HG02973 (cell line): Measurements from ENCODE around the gene EFCAB14.
"Not testable (repeated sequence)": the region's sequence is repeated elsewhere in the genome, so short reads cannot be mapped to it uniquely, and the experiment has no call there.

ENCODE experiments used
- ATAC-seq: cut with Tn5 transposase; IDR thresholded peaks from one replicate; pipeline ENCODE4 v1.9.1; 2021; ENCODE audit warnings: moderate library complexity; ENCODE audit not compliant: unreplicated experiment

The EFCAB14 gene

DNA sequence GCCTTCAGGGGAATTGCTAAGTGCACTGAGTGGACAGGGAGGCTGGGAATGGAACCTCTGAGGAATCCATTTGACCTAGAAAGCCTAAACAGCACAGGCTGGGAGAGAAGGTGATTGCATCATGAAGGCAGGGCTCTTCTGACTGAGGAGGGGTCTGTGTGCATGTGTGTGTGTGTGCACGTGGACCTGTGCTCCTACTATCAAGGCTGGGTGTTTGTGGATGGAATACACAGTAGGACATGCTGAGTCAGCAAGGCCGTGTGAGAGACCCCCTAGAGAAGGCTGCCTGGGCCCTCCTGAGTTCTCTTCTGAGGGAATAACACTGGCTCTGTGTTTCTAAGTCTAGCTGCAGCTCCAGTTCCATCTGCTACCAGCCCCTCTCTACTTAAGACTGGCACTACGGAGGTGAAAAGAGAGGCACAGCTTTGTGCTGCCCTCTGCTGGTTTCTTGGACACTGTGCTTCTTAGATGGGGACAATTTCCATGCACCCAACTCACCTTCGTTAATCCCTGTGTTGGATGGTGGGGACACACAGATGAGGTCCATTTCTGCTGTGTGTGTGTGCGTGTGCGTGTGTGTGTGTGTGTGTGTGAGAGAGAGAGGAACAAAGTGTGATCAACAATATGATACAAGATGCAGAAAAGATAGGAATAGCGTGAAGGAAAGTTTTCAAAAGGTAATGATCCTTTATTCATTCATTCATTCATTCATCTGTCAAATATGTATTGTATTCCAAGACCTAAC, 6.2 kb upstream of the EFCAB14 start:
- peak; percentile 67 for ATAC-seq

DNA sequence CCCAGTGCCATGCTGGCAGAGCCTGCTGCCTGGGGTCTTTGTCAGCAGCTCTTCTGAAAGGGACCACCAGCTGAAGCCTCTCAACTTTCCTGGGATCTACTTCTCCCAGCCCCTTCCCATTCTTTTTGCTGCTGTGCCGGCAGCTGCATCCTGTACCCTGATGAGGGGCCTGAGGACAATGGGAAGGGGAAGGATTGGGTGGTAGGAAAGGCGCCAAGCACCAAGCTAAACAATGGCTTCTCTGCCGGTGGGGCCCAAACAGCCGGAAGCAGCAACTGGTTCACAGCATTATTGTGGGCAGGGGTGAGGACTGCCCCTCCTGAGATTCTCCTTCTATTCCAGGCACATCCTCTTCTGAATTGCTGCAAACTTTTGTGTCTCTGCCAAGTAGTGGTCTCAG, 5.0 kb upstream of the EFCAB14 start:
- ATAC-seq = no peak

DNA sequence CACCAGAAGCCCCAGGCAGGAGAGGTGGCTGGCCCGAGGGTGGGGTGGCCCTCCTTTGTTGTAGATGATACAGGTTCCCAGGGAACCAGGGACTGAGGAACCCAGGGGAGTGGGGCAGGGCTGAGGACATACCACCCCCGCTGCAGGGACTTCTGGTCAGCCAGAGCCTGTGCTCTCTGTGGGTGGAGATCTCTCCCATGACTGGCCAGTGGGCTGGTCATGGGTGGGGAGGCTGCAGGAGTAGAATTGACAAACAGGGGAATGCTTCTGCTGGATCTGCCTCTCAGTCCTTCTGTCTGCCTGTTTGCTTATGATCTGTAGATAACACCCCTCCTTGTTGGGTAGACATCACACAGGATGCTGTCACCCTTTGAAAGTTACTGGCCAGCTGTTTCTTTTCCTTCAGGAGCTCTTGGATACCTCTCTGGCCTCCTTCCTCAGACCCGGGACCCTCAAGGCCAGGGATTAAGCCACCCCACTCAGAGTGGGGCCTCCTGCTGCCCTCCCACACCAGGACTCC, 2.8 kb upstream of the EFCAB14 start:
- ATAC-seq = no peak

GRCh38 chr1:46721204-46721603, 2.3 kb upstream of the EFCAB14 start:
- no peak for ATAC-seq

DNA sequence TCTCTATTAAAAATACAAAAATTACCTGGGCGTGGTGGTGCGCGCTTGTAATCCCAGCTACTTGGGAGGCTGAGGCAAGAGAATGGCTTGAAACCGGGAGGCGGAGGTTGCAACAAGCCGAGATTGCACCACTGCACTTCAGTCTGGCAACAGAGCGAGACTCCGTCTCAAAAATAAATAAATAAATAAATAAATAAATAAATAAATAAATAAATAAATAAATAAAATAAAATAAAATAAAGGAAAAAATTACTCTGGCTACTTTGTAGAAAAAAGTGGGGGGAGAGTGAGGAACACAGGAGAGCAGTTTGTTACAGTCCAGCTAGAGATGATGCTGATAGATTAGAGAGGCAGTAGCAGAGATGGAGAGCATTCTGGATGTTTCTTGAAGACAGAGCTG, 1.4 kb upstream of the EFCAB14 start:
- not testable (repeated sequence) for ATAC-seq

- ATAC-seq = no peak
Observed at GRCh38 chr1:46719689-46720088, 775 bp upstream of the EFCAB14 start.

DNA sequence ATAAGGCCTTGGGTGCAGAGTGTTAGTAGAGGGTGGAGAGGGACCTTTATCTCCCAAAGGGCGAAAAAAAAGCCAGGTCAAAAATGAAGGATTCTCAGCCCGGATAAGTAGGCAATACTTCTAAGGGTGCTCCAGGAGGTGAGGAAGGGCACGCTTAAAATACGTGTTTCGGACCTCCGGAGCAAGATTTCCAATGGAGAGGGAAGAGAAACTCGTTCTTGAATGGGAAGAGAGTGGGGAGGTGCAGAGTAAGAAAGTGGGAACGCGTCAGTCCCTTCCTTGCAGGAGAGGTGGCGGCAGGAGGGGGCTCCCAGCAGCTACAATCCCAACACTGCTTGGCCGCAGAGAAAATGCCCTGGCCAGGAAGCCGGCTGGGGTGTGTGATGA, 581 bp downstream of the EFCAB14 start:
- ATAC-seq = peak; percentile 6

DNA sequence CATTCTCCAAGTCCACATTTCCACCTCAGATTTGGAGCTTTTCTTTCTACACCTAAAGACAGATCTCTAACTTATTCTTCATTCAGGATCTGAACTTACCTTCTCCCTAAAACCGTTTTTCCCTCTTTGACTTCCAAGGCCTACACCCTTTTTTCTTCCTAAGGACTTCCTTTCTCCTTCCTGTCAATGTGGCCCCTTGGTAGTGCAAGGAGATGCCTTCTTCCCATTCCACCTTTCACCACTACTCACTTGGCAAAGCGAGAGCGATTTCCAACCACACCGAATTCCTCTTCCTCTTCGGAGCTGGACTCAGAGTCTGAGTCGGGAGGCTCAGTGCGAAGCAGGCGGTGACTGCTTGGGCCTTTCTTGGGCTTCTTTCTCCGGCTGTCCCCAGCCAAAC, 1.3 kb downstream of the EFCAB14 start:
- no peak for ATAC-seq

- no peak for ATAC-seq
Observed at GRCh38 chr1:46714976-46715375, 3.9 kb downstream of the EFCAB14 start.

DNA sequence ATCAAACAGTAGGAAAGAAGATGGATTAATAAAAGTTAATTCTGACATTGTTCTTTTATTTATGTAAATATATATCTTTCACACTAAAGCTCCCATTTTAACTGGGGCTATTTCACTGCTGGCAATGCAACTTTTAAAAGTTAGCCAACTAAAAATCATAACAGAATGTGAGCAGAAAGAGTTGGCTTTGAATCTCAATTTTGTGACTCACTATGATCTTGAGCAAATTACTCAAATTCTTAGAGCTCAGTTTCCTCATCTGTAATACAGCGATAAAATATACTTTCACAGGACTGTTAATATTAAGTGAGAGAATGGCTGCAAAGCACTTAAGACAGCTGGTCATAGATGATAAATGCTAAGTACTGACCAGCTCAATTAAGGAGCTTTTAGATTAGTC, 10.8 kb downstream of the EFCAB14 start:
- no peak for ATAC-seq

DNA sequence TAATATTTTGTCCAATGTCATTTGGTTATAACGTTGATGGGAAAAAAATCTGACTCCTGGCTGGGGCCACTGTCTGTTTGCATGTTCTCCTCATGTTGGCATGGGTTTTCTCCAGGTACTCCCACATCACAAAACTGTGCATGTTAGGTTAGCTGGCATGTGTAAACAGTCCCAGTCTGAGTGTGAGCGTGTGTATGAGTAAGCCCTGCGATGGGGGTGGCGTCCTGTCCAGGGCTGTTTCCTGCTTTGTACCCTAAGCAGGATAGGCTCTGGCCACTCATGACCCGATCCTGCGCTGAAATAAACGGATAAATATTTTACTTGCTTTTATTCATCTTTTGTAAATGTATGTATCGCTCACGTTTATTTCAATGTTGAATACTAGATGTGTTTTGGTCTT, 13.5 kb downstream of the EFCAB14 start:
- ATAC-seq = no peak

GRCh38 chr1:46703927-46704641, 14.8 kb downstream of the EFCAB14 start:
- no peak for ATAC-seq

- ATAC-seq = no peak
Observed at GRCh38 chr1:46699666-46700065, 19.2 kb downstream of the EFCAB14 start.

DNA sequence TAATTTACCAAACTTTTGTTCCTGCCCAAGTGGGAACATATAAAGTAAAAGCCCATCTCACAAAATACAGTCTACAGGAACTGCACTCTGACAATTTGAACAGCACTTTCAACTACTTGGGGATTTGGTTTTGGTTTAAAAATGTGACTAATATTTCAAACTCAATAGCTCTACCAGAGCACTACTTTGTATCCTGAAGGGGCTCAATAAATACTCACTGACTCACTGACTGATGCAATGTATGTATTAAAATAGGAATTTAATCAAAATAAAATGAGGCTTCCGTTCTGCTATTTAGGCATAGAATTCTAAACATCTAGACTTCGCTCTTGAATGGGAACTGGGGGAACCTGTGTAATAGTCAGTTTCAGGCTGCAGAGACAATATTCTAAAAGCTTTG, 21.9 kb downstream of the EFCAB14 start:
- ATAC-seq = no peak

DNA sequence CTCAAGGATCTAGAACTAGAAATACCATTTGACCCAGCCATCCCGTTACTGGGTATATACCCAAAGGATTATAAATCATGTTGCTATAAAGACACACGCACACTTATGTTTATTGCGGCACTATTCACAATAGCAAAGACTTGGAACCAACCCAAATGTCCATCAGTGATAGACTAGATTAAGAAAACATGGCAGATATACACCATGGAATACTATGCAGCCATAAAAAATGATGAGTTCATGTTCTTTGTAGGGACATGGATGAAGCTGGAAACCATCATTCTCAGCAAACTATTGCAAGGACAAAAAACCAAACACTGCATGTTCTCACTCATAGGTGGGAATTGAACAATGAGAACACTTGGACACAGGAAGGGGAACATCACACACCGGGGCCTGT, 24.2 kb downstream of the EFCAB14 start:
- ATAC-seq = not testable (repeated sequence)

DNA sequence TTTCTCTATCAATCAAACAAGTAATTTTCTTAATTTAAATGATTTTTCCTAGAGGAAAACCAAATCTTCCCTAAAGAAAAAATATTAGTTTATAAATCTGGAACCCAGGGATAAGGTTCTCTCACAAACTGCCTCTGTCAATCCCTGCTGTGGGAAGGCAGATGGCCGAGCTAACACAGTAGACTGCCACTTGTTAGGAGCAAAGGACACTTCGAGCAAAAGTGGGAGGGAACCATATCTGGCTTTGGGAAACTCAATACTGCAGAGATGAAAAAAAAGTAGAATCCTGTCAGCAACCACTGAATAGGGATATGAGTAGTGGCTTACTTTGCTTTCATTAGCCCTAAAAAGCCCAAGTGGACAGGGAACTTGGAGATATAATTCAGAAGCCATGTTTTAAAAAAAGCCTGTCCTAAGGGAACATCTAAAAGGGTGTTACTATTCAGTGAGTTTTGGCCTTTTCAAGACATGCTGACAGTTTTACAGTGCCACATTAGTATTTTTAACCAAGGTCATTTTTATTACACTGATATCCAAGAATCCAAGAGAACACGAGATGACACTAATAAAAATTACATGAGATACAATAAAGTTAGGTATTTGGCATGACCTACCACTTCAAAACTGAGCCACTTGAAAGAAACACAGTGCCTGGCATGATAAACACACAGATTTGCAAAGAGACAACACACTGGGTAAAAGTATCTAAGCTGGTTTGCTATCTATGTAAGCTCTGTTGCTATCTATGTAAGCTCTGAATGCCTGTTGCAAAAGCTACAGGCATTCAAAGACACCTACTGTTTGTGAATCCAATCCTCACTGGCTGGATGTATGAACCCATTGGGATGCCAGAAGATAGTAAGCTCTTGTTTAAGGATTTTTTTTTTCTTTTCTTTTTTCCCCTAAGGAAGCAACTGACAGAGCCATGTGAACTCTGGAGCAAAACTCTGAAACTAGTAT, 25.8 kb downstream of the EFCAB14 start:
- ATAC-seq = no peak

DNA sequence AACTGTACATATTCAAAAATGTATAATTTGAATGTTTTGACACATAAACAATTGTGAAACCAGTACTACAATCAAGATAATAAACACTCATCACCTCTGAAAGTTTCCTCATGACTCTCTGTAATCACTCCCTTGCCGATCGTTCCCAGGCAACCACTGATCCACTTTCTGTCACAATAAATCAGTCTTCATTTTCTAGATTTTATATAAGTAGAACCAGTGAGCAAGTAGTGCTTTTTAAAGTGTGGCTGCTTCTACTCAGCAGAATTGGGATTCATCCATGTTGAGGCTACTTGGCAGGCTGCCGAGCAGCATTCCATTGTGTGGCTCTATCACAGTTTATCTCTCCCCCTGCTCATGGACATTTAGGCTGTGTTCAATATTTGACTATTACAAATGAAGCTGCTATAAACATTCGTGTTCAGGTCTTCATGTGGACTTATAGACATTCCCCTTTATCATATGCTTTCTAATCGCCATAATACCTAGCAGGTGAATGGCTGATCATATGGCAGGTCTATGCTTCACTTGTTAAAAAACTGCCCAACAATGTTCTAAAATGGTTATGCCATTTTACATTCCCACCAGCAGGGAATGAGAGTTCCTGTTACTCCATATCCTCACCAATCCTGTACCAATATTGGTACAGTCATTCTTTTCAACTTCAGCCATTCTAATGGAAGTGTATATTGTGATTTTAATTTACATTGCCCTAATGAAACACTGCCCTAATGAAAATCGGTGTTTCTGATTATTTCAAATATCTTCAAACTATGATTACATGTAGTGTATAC, 26.7 kb downstream of the EFCAB14 start:
- no peak for ATAC-seq

GRCh38 chr1:46690931-46691421, 27.9 kb downstream of the EFCAB14 start:
- ATAC-seq = no peak

GRCh38 chr1:46689897-46690296, 29.0 kb downstream of the EFCAB14 start:
- ATAC-seq = no peak

- no peak for ATAC-seq
Observed at GRCh38 chr1:46689356-46689755, 29.6 kb downstream of the EFCAB14 start.
